Left ventricle myocardium inferior (tissue), 1 donor: ENCODE data around the gene FBLN5. TPM values are rescaled to one million over a fixed set of nuclear protein-coding genes. Genes with fewer than 3 reads are reported as not detected.

Source experiments
- DNase-seq: peaks from one replicate; pipeline ENCODE4 v3.0.0-alpha.2; 2020
- H3K27ac ChIP-seq: fragments of 200-600 bp; replicated peaks from 2 replicates; pipeline ENCODE4 v1.8.0; 2021
- H3K27me3 ChIP-seq: fragments of 200-600 bp; 2 replicates; pipeline ENCODE4 v1.8.0; 2021; ENCODE audit warnings: low read depth
- H3K36me3 ChIP-seq: fragments of 200-600 bp; 2 replicates; pipeline ENCODE4 v1.8.0; 2021
- H3K4me1 ChIP-seq: fragments of 200-600 bp; 2 replicates; pipeline ENCODE4 v1.8.0; 2021
- H3K4me3 ChIP-seq: fragments of 200-600 bp; 2 replicates; pipeline ENCODE4 v1.8.0; 2021; ENCODE audit warnings: mild to moderate bottlenecking, moderate library complexity
- H3K9me3 ChIP-seq: fragments of 200-600 bp; replicated peaks from 2 replicates; pipeline ENCODE4 v1.8.0; 2021
- CTCF ChIP-seq: fragments of 200-600 bp; IDR thresholded peaks from 2 replicates; pipeline ENCODE4 v1.8.0; 2021; ENCODE audit warnings: antibody characterized with exemption, mild to moderate bottlenecking, borderline replicate concordance
- intact Hi-C: fragments of 100-400 bp; cut with micrococcal nuclease; formaldehyde crosslinking; loops from one replicate; pipeline ENCODE4 v1.11.0; 2022
- total RNA-seq: library from RNA; stranded (reverse); fragmentation: NEBNext Ultra II Directional; extraction: Animal tissue kit (Norgen Biotek cat#: 25700); gene quantifications from one replicate; pipeline ENCODE4 v1.2.1, GENCODE V29; 2021
- donor health status: DM: no; HTN: yes; CAD: no; lungs with severe emphysema.

The FBLN5 gene
- total RNA-seq, 1 donor from 2014 or later = 62.5 TPM

GRCh38 chr14:91926131-91926890 is 21.2 kb downstream of the FBLN5 start:
- Histone ChIP-seq H3K9me3 (no peaks in the 10 kb centered on the region), H3K4me1 (peaks cover 43% of the 10 kb centered on the region), H3K4me3 (no peak overlapping the region), H3K36me3 (no peaks in the 10 kb centered on the region), H3K27ac (peak overlapping the region; percentile 66), H3K27me3 (peaks cover 30% of the 10 kb centered on the region)
- intact Hi-C loops = no loop called here
- DNase-seq = no peak
- TF ChIP-seq CTCF = no peak

- Histone ChIP-seq H3K27me3 (peaks cover 29% of the 10 kb centered on the region), H3K4me3 (peak overlapping the region; percentile 8), H3K27ac (peak overlapping the region; percentile 66), H3K36me3 (no peaks in the 10 kb centered on the region), H3K9me3 (no peaks in the 10 kb centered on the region), H3K4me1 (peaks cover 44% of the 10 kb centered on the region)
- no peak for TF ChIP-seq CTCF
- no peak for DNase-seq
- intact Hi-C loops = no loop called here
Observed at GRCh38 chr14:91925727-91926121, 21.8 kb downstream of the FBLN5 start.

GRCh38 chr14:91925001-91925726 is 22.3 kb downstream of the FBLN5 start:
- Histone ChIP-seq H3K27ac (peak overlapping the region; percentile 66), H3K27me3 (peaks cover 29% of the 10 kb centered on the region), H3K36me3 (no peaks in the 10 kb centered on the region), H3K4me1 (peaks cover 38% of the 10 kb centered on the region), H3K4me3 (peak overlapping the region; percentile 8), H3K9me3 (no peaks in the 10 kb centered on the region)
- TF ChIP-seq CTCF = no peak
- intact Hi-C loops = no loop called here
- no peak for DNase-seq

- no peak overlapping the region for H3K4me3 ChIP-seq
- peaks cover 10% of the 10 kb centered on the region for H3K27me3 ChIP-seq
- intact Hi-C loops = no loop called here
- TF ChIP-seq CTCF = no peak
- peak overlapping the region; percentile 78 for H3K27ac ChIP-seq
- no peaks in the 10 kb centered on the region for H3K36me3 ChIP-seq
- peaks cover 2% of the 10 kb centered on the region for H3K9me3 ChIP-seq
- peaks cover 22% of the 10 kb centered on the region for H3K4me1 ChIP-seq
- DNase-seq = no peak
Observed at GRCh38 chr14:91920526-91920925, 27.0 kb downstream of the FBLN5 start.

- no peak for TF ChIP-seq CTCF
- peaks cover 2% of the 10 kb centered on the region for H3K36me3 ChIP-seq
- intact Hi-C loops = no loop called here
- H3K9me3 ChIP-seq = peaks cover 9% of the 10 kb centered on the region
- peak; percentile 56 for DNase-seq
- peaks cover 6% of the 10 kb centered on the region for H3K27me3 ChIP-seq
- no peak overlapping the region for H3K4me3 ChIP-seq
- H3K27ac ChIP-seq = peak overlapping the region; percentile 78
- peaks cover 18% of the 10 kb centered on the region for H3K4me1 ChIP-seq
Observed at GRCh38 chr14:91919814-91920213, 27.7 kb downstream of the FBLN5 start.
